Astrocyte of the cerebellum (primary cell): ENCODE measurements around the gene HSPBP1.

Experiments used
- DNase-seq: peaks from one replicate; pipeline ENCODE4 v3.0.0-alpha.2; 2011; ENCODE audit warnings: low read depth
- H3K4me3 ChIP-seq: 2 replicates; pipeline ENCODE4 v1.5.1; 2011; ENCODE audit warnings: mild to moderate bottlenecking, low read depth, low read length, moderate library complexity
- CTCF ChIP-seq: IDR thresholded peaks from 2 replicates; pipeline ENCODE4 v1.5.1; 2012; ENCODE audit warnings: low read length, low read depth, moderate library complexity, mild to moderate bottlenecking; ENCODE audit errors: missing control alignments
- in situ Hi-C: cut with HindIII; loops from 2 replicates; pipeline ENCODE4 v1.10.0; 2017; ENCODE audit warnings: low sequenced_read_pairs

HSPBP1 gene

DNA sequence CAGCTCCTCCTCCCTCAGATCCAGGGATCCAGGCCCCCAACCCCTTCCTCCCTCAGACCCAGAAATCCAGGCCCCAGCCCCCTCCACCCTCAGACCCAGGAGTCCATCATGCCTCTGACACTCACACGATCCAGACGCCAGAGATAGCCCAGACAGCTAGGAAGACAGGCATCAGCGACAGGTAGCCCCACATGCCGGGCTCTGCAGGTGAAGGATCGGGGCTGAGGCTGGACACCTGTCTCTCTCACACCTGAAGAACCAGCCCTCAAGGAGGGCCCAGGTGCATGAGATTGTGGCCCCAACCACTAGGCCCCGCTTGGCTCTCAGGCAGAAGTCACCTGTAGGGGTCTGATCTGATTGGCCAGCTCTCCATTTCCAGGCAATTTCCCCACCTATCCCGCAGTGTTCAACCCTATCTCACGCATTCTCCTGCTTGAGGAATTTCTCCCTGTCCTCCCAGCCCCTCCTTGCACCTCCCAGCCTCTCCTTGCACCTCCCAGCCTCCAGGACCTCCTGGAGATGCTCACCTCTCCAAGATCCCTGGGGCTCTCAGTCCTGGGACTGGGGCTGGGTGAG is 41.0 kb upstream of the HSPBP1 start:
- DNase-seq, result no peak
- in situ Hi-C loops, result no loop called here

DNA sequence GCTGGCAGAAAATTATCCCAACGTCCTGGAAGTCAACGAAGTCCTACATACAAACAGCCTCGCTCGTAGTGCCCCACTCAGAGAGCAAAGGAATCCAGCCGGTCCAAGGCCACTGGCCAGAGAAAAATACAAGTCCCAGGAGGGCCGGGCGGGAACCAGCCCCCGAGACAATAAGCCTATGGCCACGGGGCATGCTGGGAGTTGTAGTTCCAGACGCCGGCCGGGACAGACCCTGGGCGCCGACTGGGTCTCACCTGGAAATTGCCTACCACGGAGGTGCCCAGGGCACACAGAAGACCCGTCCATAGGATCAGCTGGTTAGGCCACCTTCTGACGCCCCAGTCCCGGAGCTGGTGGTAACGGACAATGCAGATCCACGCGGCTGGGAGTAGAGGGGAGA is 39.9 kb upstream of the HSPBP1 start:
- in situ Hi-C loops, result no loop called here
- DNase-seq, result no peak
- peak overlapping the region; percentile 14 for H3K4me3 ChIP-seq
- no peak for TF ChIP-seq CTCF

More for the DNA sequence above, 41.0 kb upstream of the HSPBP1 start:
- H3K4me3 ChIP-seq, result no peak overlapping the region
- no peak for TF ChIP-seq CTCF

GRCh38 chr19:55316646-55317045 is 36.7 kb upstream of the HSPBP1 start:
- TF ChIP-seq CTCF, result no peak
- DNase-seq, result no peak
- in situ Hi-C loops, result no loop called here
- H3K4me3 ChIP-seq, result no peak overlapping the region

- in situ Hi-C loops, result no loop called here
- no peak for DNase-seq
- no peak overlapping the region for H3K4me3 ChIP-seq
- TF ChIP-seq CTCF, result no peak
These were observed 36.1 kb upstream of the HSPBP1 start for GRCh38 chr19:55315956-55316525.

DNA sequence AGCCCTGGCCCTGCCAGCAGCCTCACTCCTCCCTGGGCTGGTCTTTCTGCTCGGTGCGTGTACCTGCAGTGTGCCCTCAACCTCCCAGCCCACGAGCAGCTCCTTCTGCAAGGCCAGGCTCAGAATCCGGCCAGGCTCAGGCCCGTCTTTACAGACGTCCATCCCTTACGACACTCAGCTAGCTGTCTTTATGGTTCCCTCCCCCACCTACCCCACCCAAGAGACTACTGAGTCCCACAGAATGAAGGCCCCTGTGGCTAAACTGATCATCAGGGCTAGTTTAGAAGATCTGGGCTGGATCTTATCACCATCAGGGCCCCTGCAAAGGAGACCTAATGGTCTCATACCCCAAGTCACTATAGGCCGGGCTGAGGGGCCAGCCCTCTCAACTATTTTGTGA is 34.5 kb upstream of the HSPBP1 start:
- DNase-seq, result no peak
- no peak overlapping the region for H3K4me3 ChIP-seq
- in situ Hi-C loops, result no loop called here
- no peak for TF ChIP-seq CTCF

GRCh38 chr19:55312621-55313512 is 33.0 kb upstream of the HSPBP1 start:
- in situ Hi-C loops, result no loop called here
- TF ChIP-seq CTCF, result no peak
- H3K4me3 ChIP-seq, result no peak overlapping the region
- no peak for DNase-seq
